Neural cell (in vitro differentiated cells): ENCODE results near the gene RBM17.

Experiments used
- CTCF ChIP-seq: fragments of 450-650 bp; IDR thresholded peaks from 2 replicates; pipeline ENCODE4 v1.5.1; 2014; ENCODE audit warnings: antibody characterized with exemption, mild to moderate bottlenecking, moderate library complexity; ENCODE audit not compliant: poor library complexity, severe bottlenecking
- EP300 ChIP-seq: fragments of 450-650 bp; conservative IDR thresholded peaks from 2 replicates; pipeline ENCODE4 v1.6.1; 2014; ENCODE audit warnings: antibody characterized with exemption, mild to moderate bottlenecking, moderate library complexity; ENCODE audit not compliant: poor library complexity, severe bottlenecking
- EZH2 ChIP-seq: fragments of 200-600, 300-800 bp; shearing (Covaris generic), sonication (generic); IDR thresholded peaks from 2 replicates; pipeline ENCODE4 v1.6.1; 2014; ENCODE audit warnings: antibody characterized with exemption, low read length, borderline replicate concordance, mild to moderate bottlenecking; ENCODE audit not compliant: insufficient read depth, poor library complexity, severe bottlenecking
- POLR2AphosphoS5 ChIP-seq: IDR thresholded peaks from 2 replicates; pipeline ENCODE4 v1.6.1; 2012
- RAD21 ChIP-seq: fragments of 450-650 bp; conservative IDR thresholded peaks from 2 replicates; pipeline ENCODE4 v1.6.1; 2014; ENCODE audit warnings: antibody characterized with exemption, mild to moderate bottlenecking, moderate library complexity
- SMC3 ChIP-seq: fragments of 450-650 bp; conservative IDR thresholded peaks from 2 replicates; pipeline ENCODE4 v1.6.1; 2014; ENCODE audit warnings: antibody characterized with exemption, mild to moderate bottlenecking, moderate library complexity; ENCODE audit not compliant: poor library complexity

- TF ChIP-seq EZH2 (no peak), POLR2AphosphoS5 (no peak), CTCF (no peak), RAD21 (no peak), EP300 (no peak), SMC3 (no peak)
Measured at GRCh38 chr10:6139470-6139869, 50.6 kb downstream of the RBM17 start.
